Activated CD8-positive, alpha-beta T cell treated with anti-CD3 and anti-CD28 coated beads for 36 hours (primary cell): ENCODE measurements around the gene GDPGP1. TPM values are rescaled to one million over a fixed set of nuclear protein-coding genes. Genes with fewer than 3 reads are reported as not detected.

Experiments used
- ATAC-seq: fragments of 200-7000 bp; cut with Tn5 transposase; one replicate; pipeline ENCODE4 v1.10.0; 2021; ENCODE audit warnings: mild to moderate bottlenecking, moderate library complexity
- CTCF ChIA-PET: fragments of 350-600 bp; sonication (Branson Sonifier 250); formaldehyde crosslinking; loops from one replicate; lab custom pipeline; 2021; ENCODE audit warnings: antibody characterized with exemption; lab: Charles Lee
- POLR2A ChIA-PET: fragments of 350-600 bp; sonication (Branson Sonifier 250); formaldehyde crosslinking; loops from one replicate; lab custom pipeline; 2021; ENCODE audit warnings: antibody characterized with exemption; lab: Charles Lee
- DNase-seq: peaks from one replicate; pipeline ENCODE4 v3.0.0-alpha.2; 2020
- H3K27ac Mint-ChIP-seq: one replicate; pipeline ENCODE4 v1.8.0; 2021; ENCODE audit warnings: mild to moderate bottlenecking, mixed read lengths
- H3K27me3 Mint-ChIP-seq: one replicate; pipeline ENCODE4 v1.8.0; 2021; ENCODE audit warnings: mixed read lengths
- H3K36me3 Mint-ChIP-seq: one replicate; pipeline ENCODE4 v1.8.0; 2021; ENCODE audit warnings: low read depth, mixed read lengths
- H3K4me1 Mint-ChIP-seq: one replicate; pipeline ENCODE4 v1.8.0; 2021; ENCODE audit warnings: low read depth, mixed read lengths
- H3K4me3 Mint-ChIP-seq: one replicate; pipeline ENCODE4 v1.8.0; 2021; ENCODE audit warnings: mild to moderate bottlenecking, moderate library complexity, mixed read lengths
- H3K9me3 Mint-ChIP-seq: one replicate; pipeline ENCODE4 v1.8.0; 2021; ENCODE audit warnings: mixed read lengths
- CTCF ChIP-seq: fragments of 200-600 bp; IDR thresholded peaks from one replicate; pipeline ENCODE4 v1.8.0; 2022; ENCODE audit warnings: antibody characterized with exemption, mild to moderate bottlenecking
- intact Hi-C: fragments of 100-400 bp; cut with micrococcal nuclease; formaldehyde crosslinking; loops from one replicate; pipeline ENCODE4 v1.10.0; 2022
- total RNA-seq, 2 experiments: library from RNA; stranded (reverse); gene quantifications; one replicate each; pipeline ENCODE4 v1.2.3, GENCODE V29; 2021

The GDPGP1 gene
- total RNA-seq, 2 experiments from 2014 or later: 5.2 to 6.4 TPM

- H3K27ac Mint-ChIP-seq: no peak overlapping the region
- DNase-seq (no peak), ATAC-seq (no peak)
- peaks cover 3% of the 10 kb centered on the region for H3K4me1 Mint-ChIP-seq
- no peak for TF ChIP-seq CTCF
- POLR2A ChIA-PET: no interaction called here
- no peaks in the 10 kb centered on the region for H3K9me3 Mint-ChIP-seq
- H3K27me3 Mint-ChIP-seq: peaks cover 4% of the 10 kb centered on the region
- CTCF ChIA-PET: interaction anchor here (2.2 kb wide), 1 partner anchor 188 kb away, joined by 7 read pairs; no protein-coding TSS in a partner anchor
- intact Hi-C loops: no loop called here
- H3K36me3 Mint-ChIP-seq: no peaks in the 10 kb centered on the region
- no peak overlapping the region for H3K4me3 Mint-ChIP-seq
These were observed 60.7 kb downstream of the GDPGP1 start for GRCh38 chr15:90294601-90295269.

- ATAC-seq (no peak), DNase-seq (no peak)
- Mint-ChIP-seq H3K4me3 (no peak overlapping the region), H3K36me3 (no peaks in the 10 kb centered on the region), H3K4me1 (peaks cover 3% of the 10 kb centered on the region), H3K27me3 (peaks cover 4% of the 10 kb centered on the region), H3K27ac (no peak overlapping the region), H3K9me3 (no peaks in the 10 kb centered on the region)
- no peak for TF ChIP-seq CTCF
- CTCF ChIA-PET: interaction anchor here (2.2 kb wide), 1 partner anchor 187 kb away, joined by 7 read pairs; no protein-coding TSS in a partner anchor
- POLR2A ChIA-PET: no interaction called here
- intact Hi-C loops: no loop called here
These were observed 61.2 kb downstream of the GDPGP1 start for GRCh38 chr15:90295270-90295648.

Other genes starting within 250 kb of the GDPGP1 start
- 10 to 100 TPM; 15.2 to 17.2 TPM for gene ZNF710, start 232.9 kb upstream of the GDPGP1 start, total RNA-seq
- gene IDH2, start 131.7 kb upstream of the GDPGP1 start, total RNA-seq: 100 to 1,000 TPM; 171 to 180 TPM
- 1 to 10 TPM; 5.3 to 6.2 TPM for gene SEMA4B, start 32.9 kb upstream of the GDPGP1 start, total RNA-seq
- gene CIB1, start 268 bp upstream of the GDPGP1 start, total RNA-seq: 100 to 1,000 TPM; 151 to 154 TPM
- 1 to 10 TPM in 1 of 2 experiments, under 1 TPM in 1; 0.20 to 1.1 TPM for gene TTLL13, start 15.3 kb downstream of the GDPGP1 start, total RNA-seq
- 10 to 100 TPM; 22.2 to 23.1 TPM for gene NGRN, start 31.5 kb downstream of the GDPGP1 start, total RNA-seq
- 1 to 10 TPM; 1.2 to 1.4 TPM for gene ZNF774, start 118.1 kb downstream of the GDPGP1 start, total RNA-seq
- gene IQGAP1, start 154.0 kb downstream of the GDPGP1 start, total RNA-seq: 100 to 1,000 TPM; 148 to 155 TPM